Upper lobe of left lung (tissue), 4 donors: ENCODE results near the gene MAD1L1.

Experiments
- EP300 ChIP-seq, 4 donors: sonication (generic); formaldehyde crosslinking; IDR thresholded peaks; one replicate each; pipeline ENCODE4 v1.5.1; 2017; ENCODE audit warnings: antibody characterized with exemption in 4 of 4, control low read depth in 2 of 4
- POLR2AphosphoS5 ChIP-seq, 2 donors: sonication (generic); formaldehyde crosslinking; IDR thresholded peaks; one replicate each; pipeline ENCODE4 v1.5.1; 2017; ENCODE audit warnings: antibody characterized with exemption in 2 of 2
- TF ChIP-seq, protein P1 (sequence below), 6 experiments: fragments of 450-650 bp in 4 of 6; fragments of 200-600 bp in 2 of 6; sonication (generic) in 2 of 6; IDR thresholded peaks; one replicate each; pipeline ENCODE4 v1.5.1; 2016 to 2019; ENCODE audit warnings: antibody characterized with exemption in 6 of 6

DNA sequence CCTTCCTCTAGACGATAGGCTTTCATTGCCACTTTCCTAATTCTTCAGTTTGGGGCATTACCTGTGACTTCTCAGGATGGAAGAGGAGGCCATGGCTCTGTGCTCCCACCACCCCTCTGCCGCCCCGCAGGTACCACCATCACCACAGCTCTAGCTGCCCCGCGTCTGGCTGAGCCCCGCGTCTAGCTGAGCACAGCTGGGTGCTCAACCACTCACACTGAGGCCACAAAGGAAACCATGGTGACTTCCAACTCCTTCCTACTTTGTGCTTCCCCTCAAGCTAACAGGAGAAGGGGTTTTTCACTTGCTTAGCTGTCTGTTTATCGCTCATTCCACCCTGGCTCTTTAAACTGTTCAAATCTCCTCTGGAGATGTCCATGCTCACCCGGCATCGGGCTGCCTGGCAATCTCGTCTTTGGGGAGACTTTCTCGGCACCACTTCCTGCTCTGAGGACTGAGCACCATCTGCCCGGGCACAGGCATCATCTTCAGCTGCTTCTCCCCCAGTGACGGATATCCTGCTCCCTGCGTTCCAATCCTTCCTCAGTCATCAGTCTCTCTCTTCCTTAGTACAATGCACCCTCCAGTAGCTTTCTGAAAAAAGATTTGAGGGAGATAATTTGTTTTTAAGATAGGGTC is 59.4 kb downstream of the MAD1L1 start:
- TF ChIP-seq, protein P1, sequence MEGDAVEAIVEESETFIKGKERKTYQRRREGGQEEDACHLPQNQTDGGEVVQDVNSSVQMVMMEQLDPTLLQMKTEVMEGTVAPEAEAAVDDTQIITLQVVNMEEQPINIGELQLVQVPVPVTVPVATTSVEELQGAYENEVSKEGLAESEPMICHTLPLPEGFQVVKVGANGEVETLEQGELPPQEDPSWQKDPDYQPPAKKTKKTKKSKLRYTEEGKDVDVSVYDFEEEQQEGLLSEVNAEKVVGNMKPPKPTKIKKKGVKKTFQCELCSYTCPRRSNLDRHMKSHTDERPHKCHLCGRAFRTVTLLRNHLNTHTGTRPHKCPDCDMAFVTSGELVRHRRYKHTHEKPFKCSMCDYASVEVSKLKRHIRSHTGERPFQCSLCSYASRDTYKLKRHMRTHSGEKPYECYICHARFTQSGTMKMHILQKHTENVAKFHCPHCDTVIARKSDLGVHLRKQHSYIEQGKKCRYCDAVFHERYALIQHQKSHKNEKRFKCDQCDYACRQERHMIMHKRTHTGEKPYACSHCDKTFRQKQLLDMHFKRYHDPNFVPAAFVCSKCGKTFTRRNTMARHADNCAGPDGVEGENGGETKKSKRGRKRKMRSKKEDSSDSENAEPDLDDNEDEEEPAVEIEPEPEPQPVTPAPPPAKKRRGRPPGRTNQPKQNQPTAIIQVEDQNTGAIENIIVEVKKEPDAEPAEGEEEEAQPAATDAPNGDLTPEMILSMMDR (IDR thresholded peaks at IDR 0.05) = no peak
- TF ChIP-seq EP300 (IDR thresholded peaks at IDR 0.05) = no peak
- no peak for TF ChIP-seq POLR2AphosphoS5 (IDR thresholded peaks at IDR 0.05)
